ENCODE measurements around the gene RECQL. TPM values are rescaled to one million over a fixed set of nuclear protein-coding genes. Genes with fewer than 3 reads are reported as not detected.

Gene RECQL
- total RNA-seq, 1 experiment from 2014 or later, result 40.3 TPM

GRCh38 chr12:21502872-21503271 is 1.4 kb upstream of the RECQL start:
- peaks cover 14% of the 10 kb centered on the region for H3K4me1 Mint-ChIP-seq
- H3K36me3 Mint-ChIP-seq, result peaks cover 1% of the 10 kb centered on the region; the same call in 1 of the 2 replicates
- H3K9me3 Mint-ChIP-seq, result no peaks in the 10 kb centered on the region
- ATAC-seq (no peak), DNase-seq (ENCODE audit: low spot score) (no peak)
- ChIA-PET CTCF (no interaction called here), POLR2A (no interaction called here)
- TF ChIP-seq, protein P1, sequence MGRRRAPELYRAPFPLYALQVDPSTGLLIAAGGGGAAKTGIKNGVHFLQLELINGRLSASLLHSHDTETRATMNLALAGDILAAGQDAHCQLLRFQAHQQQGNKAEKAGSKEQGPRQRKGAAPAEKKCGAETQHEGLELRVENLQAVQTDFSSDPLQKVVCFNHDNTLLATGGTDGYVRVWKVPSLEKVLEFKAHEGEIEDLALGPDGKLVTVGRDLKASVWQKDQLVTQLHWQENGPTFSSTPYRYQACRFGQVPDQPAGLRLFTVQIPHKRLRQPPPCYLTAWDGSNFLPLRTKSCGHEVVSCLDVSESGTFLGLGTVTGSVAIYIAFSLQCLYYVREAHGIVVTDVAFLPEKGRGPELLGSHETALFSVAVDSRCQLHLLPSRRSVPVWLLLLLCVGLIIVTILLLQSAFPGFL (CRISPR knock-in tag; IDR thresholded peaks at IDR 0.05; ENCODE audit: borderline replicate concordance), result no peak
- TF ChIP-seq CREM (CRISPR knock-in tag; IDR thresholded peaks at IDR 0.05) (no peak), ZNF396 (CRISPR knock-in tag; IDR thresholded peaks at IDR 0.05; ENCODE audit: borderline replicate concordance) (no peak), PRRX2 (CRISPR knock-in tag; IDR thresholded peaks at IDR 0.05) (no peak), NFATC4 (CRISPR knock-in tag; IDR thresholded peaks at IDR 0.05) (no peak), USF1 (CRISPR knock-in tag; IDR thresholded peaks at IDR 0.05) (no peak), ZNF219 (CRISPR knock-in tag; IDR thresholded peaks at IDR 0.05; ENCODE audit: borderline replicate concordance) (no peak), RELA (CRISPR knock-in tag; IDR thresholded peaks at IDR 0.05; ENCODE audit: borderline replicate concordance) (no peak), TEAD1 (CRISPR knock-in tag; IDR thresholded peaks at IDR 0.05) (no peak), TEAD4 (CRISPR knock-in tag; IDR thresholded peaks at IDR 0.05) (no peak), USF2 (CRISPR knock-in tag; IDR thresholded peaks at IDR 0.05) (no peak), SP1 (CRISPR knock-in tag; conservative IDR thresholded peaks at IDR 0.05) (no peak), ELF4 (CRISPR knock-in tag; IDR thresholded peaks at IDR 0.05; ENCODE audit: low read depth) (no peak)
- TF ChIP-seq, protein P2, sequence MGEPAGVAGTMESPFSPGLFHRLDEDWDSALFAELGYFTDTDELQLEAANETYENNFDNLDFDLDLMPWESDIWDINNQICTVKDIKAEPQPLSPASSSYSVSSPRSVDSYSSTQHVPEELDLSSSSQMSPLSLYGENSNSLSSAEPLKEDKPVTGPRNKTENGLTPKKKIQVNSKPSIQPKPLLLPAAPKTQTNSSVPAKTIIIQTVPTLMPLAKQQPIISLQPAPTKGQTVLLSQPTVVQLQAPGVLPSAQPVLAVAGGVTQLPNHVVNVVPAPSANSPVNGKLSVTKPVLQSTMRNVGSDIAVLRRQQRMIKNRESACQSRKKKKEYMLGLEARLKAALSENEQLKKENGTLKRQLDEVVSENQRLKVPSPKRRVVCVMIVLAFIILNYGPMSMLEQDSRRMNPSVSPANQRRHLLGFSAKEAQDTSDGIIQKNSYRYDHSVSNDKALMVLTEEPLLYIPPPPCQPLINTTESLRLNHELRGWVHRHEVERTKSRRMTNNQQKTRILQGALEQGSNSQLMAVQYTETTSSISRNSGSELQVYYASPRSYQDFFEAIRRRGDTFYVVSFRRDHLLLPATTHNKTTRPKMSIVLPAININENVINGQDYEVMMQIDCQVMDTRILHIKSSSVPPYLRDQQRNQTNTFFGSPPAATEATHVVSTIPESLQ (CRISPR knock-in tag; IDR thresholded peaks at IDR 0.05), result no peak
- TF ChIP-seq, protein P3, sequence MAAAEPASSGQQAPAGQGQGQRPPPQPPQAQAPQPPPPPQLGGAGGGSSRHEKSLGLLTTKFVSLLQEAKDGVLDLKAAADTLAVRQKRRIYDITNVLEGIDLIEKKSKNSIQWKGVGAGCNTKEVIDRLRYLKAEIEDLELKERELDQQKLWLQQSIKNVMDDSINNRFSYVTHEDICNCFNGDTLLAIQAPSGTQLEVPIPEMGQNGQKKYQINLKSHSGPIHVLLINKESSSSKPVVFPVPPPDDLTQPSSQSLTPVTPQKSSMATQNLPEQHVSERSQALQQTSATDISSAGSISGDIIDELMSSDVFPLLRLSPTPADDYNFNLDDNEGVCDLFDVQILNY (CRISPR knock-in tag; IDR thresholded peaks at IDR 0.05), result no peak
- TF ChIP-seq, protein P4, sequence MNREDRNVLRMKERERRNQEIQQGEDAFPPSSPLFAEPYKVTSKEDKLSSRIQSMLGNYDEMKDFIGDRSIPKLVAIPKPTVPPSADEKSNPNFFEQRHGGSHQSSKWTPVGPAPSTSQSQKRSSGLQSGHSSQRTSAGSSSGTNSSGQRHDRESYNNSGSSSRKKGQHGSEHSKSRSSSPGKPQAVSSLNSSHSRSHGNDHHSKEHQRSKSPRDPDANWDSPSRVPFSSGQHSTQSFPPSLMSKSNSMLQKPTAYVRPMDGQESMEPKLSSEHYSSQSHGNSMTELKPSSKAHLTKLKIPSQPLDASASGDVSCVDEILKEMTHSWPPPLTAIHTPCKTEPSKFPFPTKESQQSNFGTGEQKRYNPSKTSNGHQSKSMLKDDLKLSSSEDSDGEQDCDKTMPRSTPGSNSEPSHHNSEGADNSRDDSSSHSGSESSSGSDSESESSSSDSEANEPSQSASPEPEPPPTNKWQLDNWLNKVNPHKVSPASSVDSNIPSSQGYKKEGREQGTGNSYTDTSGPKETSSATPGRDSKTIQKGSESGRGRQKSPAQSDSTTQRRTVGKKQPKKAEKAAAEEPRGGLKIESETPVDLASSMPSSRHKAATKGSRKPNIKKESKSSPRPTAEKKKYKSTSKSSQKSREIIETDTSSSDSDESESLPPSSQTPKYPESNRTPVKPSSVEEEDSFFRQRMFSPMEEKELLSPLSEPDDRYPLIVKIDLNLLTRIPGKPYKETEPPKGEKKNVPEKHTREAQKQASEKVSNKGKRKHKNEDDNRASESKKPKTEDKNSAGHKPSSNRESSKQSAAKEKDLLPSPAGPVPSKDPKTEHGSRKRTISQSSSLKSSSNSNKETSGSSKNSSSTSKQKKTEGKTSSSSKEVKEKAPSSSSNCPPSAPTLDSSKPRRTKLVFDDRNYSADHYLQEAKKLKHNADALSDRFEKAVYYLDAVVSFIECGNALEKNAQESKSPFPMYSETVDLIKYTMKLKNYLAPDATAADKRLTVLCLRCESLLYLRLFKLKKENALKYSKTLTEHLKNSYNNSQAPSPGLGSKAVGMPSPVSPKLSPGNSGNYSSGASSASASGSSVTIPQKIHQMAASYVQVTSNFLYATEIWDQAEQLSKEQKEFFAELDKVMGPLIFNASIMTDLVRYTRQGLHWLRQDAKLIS (CRISPR knock-in tag; IDR thresholded peaks at IDR 0.05; ENCODE audit: borderline replicate concordance), result no peak
- TF ChIP-seq, protein P5, sequence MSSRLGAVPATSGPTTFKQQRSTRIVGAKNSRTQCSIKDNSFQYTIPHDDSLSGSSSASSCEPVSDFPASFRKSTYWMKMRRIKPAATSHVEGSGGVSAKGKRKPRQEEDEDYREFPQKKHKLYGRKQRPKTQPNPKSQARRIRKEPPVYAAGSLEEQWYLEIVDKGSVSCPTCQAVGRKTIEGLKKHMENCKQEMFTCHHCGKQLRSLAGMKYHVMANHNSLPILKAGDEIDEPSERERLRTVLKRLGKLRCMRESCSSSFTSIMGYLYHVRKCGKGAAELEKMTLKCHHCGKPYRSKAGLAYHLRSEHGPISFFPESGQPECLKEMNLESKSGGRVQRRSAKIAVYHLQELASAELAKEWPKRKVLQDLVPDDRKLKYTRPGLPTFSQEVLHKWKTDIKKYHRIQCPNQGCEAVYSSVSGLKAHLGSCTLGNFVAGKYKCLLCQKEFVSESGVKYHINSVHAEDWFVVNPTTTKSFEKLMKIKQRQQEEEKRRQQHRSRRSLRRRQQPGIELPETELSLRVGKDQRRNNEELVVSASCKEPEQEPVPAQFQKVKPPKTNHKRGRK (CRISPR knock-in tag; IDR thresholded peaks at IDR 0.05; ENCODE audit: borderline replicate concordance), result no peak
- TF ChIP-seq, protein P6, sequence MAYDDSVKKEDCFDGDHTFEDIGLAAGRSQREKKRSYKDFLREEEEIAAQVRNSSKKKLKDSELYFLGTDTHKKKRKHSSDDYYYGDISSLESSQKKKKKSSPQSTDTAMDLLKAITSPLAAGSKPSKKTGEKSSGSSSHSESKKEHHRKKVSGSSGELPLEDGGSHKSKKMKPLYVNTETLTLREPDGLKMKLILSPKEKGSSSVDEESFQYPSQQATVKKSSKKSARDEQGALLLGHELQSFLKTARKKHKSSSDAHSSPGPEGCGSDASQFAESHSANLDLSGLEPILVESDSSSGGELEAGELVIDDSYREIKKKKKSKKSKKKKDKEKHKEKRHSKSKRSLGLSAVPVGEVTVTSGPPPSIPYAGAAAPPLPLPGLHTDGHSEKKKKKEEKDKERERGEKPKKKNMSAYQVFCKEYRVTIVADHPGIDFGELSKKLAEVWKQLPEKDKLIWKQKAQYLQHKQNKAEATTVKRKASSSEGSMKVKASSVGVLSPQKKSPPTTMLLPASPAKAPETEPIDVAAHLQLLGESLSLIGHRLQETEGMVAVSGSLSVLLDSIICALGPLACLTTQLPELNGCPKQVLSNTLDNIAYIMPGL (CRISPR knock-in tag; IDR thresholded peaks at IDR 0.05), result no peak
- no peak overlapping the region for H3K27ac Mint-ChIP-seq
- no peaks in the 10 kb centered on the region for H3K27me3 Mint-ChIP-seq (ENCODE audit: low read depth)
- H3K4me3 Mint-ChIP-seq, result no peak overlapping the region
